HepG2 (cell line): Measurements from ENCODE around the gene PIK3CD.

Experiments
- CHD4 ChIP-seq: fragments of 200-600 bp; sonication (generic); IDR thresholded peaks from 2 replicates; pipeline ENCODE4 v1.7.0; 2017; ENCODE audit warnings: mild to moderate bottlenecking, low read length, borderline replicate concordance
- HNRNPUL1 ChIP-seq: fragments of 200-400 bp; formaldehyde crosslinking; IDR thresholded peaks from 2 replicates; pipeline ENCODE4 v1.6.1; 2017; ENCODE audit warnings: low read depth, mild to moderate bottlenecking, low read length, moderate library complexity
- KMT2B ChIP-seq: IDR thresholded peaks from 2 replicates; pipeline ENCODE4 v1.6.1; 2016; ENCODE audit warnings: missing genetic modification reagents, missing compliant biosample characterization
- RBM22 ChIP-seq: fragments of 200-400 bp; formaldehyde crosslinking; optimal IDR thresholded peaks from 2 replicates; pipeline ENCODE3; 2017; ENCODE audit warnings: mild to moderate bottlenecking, low read length, moderate library complexity
- RNF2 ChIP-seq: fragments of 450-650 bp; conservative IDR thresholded peaks from 2 replicates; pipeline ENCODE4 v1.6.1; 2016; ENCODE audit warnings: low read depth
- ZNF274 ChIP-seq: sonication (generic); formaldehyde crosslinking; IDR thresholded peaks from 2 replicates; pipeline ENCODE4 v1.5.1; 2020; ENCODE audit warnings: mild to moderate bottlenecking, missing genetic modification reagents
- ZNF761 ChIP-seq: sonication (generic); formaldehyde crosslinking; conservative IDR thresholded peaks from 2 replicates; pipeline ENCODE4 v1.4.0; 2020; ENCODE audit warnings: mild to moderate bottlenecking, missing genetic modification reagents
- TF ChIP-seq, protein P1 (sequence below): sonication (generic); formaldehyde crosslinking; IDR thresholded peaks from 2 replicates; pipeline ENCODE4 v1.8.0; 2022; ENCODE audit warnings: mild to moderate bottlenecking, missing genetic modification reagents
- TF ChIP-seq, protein P2 (sequence below): sonication (generic); formaldehyde crosslinking; IDR thresholded peaks from 2 replicates; pipeline ENCODE4 v1.5.0; 2020; ENCODE audit warnings: mild to moderate bottlenecking, missing genetic modification reagents, moderate library complexity

DNA sequence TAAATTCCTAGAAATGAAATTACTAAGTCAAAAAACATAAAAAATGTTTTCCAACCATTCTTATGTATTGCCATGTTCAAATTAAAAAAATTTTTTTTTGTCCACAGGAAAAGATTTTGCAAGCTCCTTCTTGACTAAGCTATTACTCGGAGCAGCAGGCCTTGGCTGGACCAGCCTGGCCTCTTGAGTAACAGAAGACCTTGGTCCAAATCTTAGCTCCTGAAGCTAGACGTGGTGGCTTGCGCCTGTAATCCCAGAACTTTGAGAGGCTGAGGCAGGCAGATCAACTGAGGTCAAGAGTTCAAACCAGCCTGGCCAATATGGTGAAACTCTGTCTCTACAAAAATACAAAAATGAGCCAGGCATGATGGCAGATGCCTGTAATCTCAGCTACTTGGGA is 94.7 kb downstream of the PIK3CD start:
- TF ChIP-seq, protein P1, sequence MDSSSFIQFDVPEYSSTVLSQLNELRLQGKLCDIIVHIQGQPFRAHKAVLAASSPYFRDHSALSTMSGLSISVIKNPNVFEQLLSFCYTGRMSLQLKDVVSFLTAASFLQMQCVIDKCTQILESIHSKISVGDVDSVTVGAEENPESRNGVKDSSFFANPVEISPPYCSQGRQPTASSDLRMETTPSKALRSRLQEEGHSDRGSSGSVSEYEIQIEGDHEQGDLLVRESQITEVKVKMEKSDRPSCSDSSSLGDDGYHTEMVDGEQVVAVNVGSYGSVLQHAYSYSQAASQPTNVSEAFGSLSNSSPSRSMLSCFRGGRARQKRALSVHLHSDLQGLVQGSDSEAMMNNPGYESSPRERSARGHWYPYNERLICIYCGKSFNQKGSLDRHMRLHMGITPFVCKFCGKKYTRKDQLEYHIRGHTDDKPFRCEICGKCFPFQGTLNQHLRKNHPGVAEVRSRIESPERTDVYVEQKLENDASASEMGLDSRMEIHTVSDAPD (CRISPR knock-in tag), result no peak
- TF ChIP-seq ZNF761 (no peak), CHD4 (no peak), ZNF274 (CRISPR knock-in tag) (no peak), RBM22 (no peak), HNRNPUL1 (no peak), KMT2B (CRISPR knock-in tag) (no peak), RNF2 (no peak)
- TF ChIP-seq, protein P2, sequence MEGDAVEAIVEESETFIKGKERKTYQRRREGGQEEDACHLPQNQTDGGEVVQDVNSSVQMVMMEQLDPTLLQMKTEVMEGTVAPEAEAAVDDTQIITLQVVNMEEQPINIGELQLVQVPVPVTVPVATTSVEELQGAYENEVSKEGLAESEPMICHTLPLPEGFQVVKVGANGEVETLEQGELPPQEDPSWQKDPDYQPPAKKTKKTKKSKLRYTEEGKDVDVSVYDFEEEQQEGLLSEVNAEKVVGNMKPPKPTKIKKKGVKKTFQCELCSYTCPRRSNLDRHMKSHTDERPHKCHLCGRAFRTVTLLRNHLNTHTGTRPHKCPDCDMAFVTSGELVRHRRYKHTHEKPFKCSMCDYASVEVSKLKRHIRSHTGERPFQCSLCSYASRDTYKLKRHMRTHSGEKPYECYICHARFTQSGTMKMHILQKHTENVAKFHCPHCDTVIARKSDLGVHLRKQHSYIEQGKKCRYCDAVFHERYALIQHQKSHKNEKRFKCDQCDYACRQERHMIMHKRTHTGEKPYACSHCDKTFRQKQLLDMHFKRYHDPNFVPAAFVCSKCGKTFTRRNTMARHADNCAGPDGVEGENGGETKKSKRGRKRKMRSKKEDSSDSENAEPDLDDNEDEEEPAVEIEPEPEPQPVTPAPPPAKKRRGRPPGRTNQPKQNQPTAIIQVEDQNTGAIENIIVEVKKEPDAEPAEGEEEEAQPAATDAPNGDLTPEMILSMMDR (CRISPR knock-in tag), result no peak
